HCT116 (cell line): ENCODE measurements around the gene CCDC198.

Source experiments
- CTCF ChIP-seq, 3 experiments: fragments of 200-600 bp in 1 of 3; sonication (generic) in 1 of 3; IDR thresholded peaks in 2 of 3; conservative IDR thresholded peaks in 1 of 3; 2 replicates each; pipeline ENCODE4 v1.5.1; 2012 to 2017; ENCODE audit warnings: low read depth in 2 of 3, low read length in 2 of 3, antibody characterized with exemption in 1 of 3, borderline replicate concordance in 1 of 3, control low read depth in 1 of 3, mild to moderate bottlenecking in 1 of 3, mixed read lengths in 1 of 3, mixed run types in 1 of 3, moderate library complexity in 1 of 3; ENCODE audit not compliant: insufficient read depth in 1 of 3
- EZH2 ChIP-seq: fragments of 200-600 bp; sonication (generic); IDR thresholded peaks from 2 replicates; pipeline ENCODE4 v1.6.1; 2017; ENCODE audit warnings: antibody characterized with exemption, mixed run types
- POLR2A ChIP-seq: IDR thresholded peaks from 2 replicates; pipeline ENCODE4 v1.7.0; 2011; ENCODE audit warnings: borderline replicate concordance; ENCODE audit not compliant: insufficient read depth, insufficient read length; ENCODE audit errors: extremely low read depth
- POLR2AphosphoS5 ChIP-seq: IDR thresholded peaks from 2 replicates; pipeline ENCODE4 v1.6.1; 2011; ENCODE audit warnings: mild to moderate bottlenecking, low read depth, low read length, moderate library complexity
- ZNF274 ChIP-seq: fragments of 200-500 bp; sonication (Bioruptor generic); IDR thresholded peaks from 2 replicates; pipeline ENCODE4 v1.6.1; 2014; ENCODE audit warnings: mild to moderate bottlenecking, low read depth, low read length, inconsistent platforms

GRCh38 chr14:57533214-57533613 lies 39.6 kb upstream of the CCDC198 start:
- TF ChIP-seq CTCF (IDR thresholded peaks at IDR 0.05 in 2 of 3, conservative IDR thresholded peaks at IDR 0.05 in 1 of 3; ENCODE audit: borderline replicate concordance in 1 of 3, insufficient read depth in 1 of 3, low read depth in 2 of 3, low read length in 2 of 3) = peak; percentile 31 to 61 (median 50); a peak in 5 of 6 replicates
- TF ChIP-seq ZNF274 = no peak
- TF ChIP-seq POLR2A = no peak
- TF ChIP-seq EZH2 = no peak
- no peak for TF ChIP-seq POLR2AphosphoS5
